BLaER1 treated with 17β-estradiol and CSF1 and Interleukin-3, amounts not matched to agents 10 nM and 100 nM (cell line): Measurements from ENCODE around the gene SPTSSB.

Experiments used
- H3K27ac ChIP-seq, 11 experiments: shearing (Covaris generic); formaldehyde crosslinking; 2 replicates each; pipeline ENCODE4 v1.8.1; 2022
- H3K27me3 ChIP-seq, 11 experiments: shearing (Covaris generic); formaldehyde crosslinking; 2 replicates each; pipeline ENCODE4 v1.8.1; 2022
- H3K36me3 ChIP-seq, 11 experiments: shearing (Covaris generic); formaldehyde crosslinking; 2 replicates each; pipeline ENCODE4 v1.8.1; 2022
- H3K4me1 ChIP-seq, 10 experiments: shearing (Covaris generic); formaldehyde crosslinking; 2 replicates each; pipeline ENCODE4 v1.8.1; 2022
- H3K4me2 ChIP-seq, 11 experiments: shearing (Covaris generic); formaldehyde crosslinking; 2 replicates each; pipeline ENCODE4 v1.8.1; 2022
- H3K4me3 ChIP-seq, 10 experiments: shearing (Covaris generic); formaldehyde crosslinking; 2 replicates each; pipeline ENCODE4 v1.8.1; 2022
- H3K9ac ChIP-seq, 11 experiments: shearing (Covaris generic); formaldehyde crosslinking; 2 replicates each; pipeline ENCODE4 v1.8.1; 2022
- H3K9me3 ChIP-seq, 11 experiments: shearing (Covaris generic); formaldehyde crosslinking; replicated peaks in 1 of 11; 2 replicates each; pipeline ENCODE4 v1.8.1; 2022
- H4K20me1 ChIP-seq, 11 experiments: shearing (Covaris generic); formaldehyde crosslinking; 2 replicates each; pipeline ENCODE4 v1.8.1; 2022
- Cebpa-rat ChIP-seq, 11 experiments: shearing (Covaris generic); IDR thresholded peaks; 2 replicates each; pipeline ENCODE4 v1.8.1; 2022

SPTSSB gene

DNA sequence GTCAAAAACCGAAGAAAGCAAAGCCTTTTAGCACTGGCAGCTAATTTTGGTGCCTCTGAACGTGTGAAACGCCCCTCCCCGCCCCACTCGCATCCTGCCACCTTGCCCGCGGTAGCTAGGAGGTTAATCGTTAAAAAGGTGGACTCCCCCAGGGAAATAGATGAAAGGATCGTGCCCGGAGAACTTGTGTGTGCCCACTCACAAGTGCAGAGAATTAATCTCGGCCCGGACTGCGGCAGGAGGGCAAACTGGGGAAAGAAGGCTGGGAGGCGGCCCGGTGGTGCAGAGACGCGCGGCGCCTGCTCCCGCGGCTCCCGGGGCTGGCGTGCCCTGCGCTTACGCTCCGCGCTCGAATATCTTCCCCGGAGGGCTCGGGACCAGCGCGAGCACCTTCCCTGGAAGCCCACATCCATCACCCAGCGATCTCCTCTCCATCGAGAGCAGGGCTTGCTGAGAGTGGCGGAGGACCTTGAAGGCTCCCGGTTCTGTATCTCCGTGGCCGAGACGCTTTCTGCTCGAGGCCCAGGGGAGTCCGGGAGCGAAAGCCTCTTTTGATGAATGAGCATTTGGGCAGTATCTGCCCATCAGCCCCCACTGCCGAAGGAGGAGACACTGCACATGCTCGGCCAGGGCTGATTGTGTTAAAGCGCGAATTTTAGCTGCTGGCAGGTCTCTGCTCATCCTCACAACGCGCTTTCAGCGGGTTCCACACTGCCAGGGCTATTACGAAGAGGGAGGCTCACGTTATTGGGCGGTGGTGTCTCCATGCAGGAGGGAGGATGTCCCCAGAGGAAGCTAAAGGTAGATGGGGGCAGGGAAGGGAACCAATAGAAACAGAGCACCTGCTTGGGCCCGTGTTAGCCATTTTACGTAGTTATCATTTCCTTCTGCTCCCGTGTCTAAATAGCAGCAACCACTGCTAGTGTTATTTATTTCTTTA lies 1.3 kb upstream of the SPTSSB start:
- no peak for TF ChIP-seq Cebpa-rat (IDR thresholded peaks at IDR 0.05)
- peak overlapping the region; percentile 86 to 99 (median 96) for H3K4me2 ChIP-seq
- H3K4me1 ChIP-seq = peaks cover 5 to 19% (median 14%) of the 10 kb centered on the region in 10 experiments; a peak in 18 of 20 replicates
- H3K9me3 ChIP-seq = 0 out of 22 replicates have a peak, but pooled peaks cover 0 to 4% (median 0%) of the 10 kb centered on the region in 11 experiments
- H4K20me1 ChIP-seq = peaks cover 0 to 7% (median 0%) of the 10 kb centered on the region in 11 experiments; a peak in 2 of 22 replicates
- H3K36me3 ChIP-seq = no peaks in the 10 kb centered on the region
- H3K4me3 ChIP-seq = peak overlapping the region; percentile 52 to 71 (median 60)
- H3K27me3 ChIP-seq = peaks cover 45 to 63% (median 55%) of the 10 kb centered on the region in 11 experiments
- no peak overlapping the region for H3K27ac ChIP-seq
- peak overlapping the region in 8 of 11 experiments; percentile 18 to 55 (median 32); a peak in 10 of 22 replicates for H3K9ac ChIP-seq

- TF ChIP-seq Cebpa-rat (IDR thresholded peaks at IDR 0.05) = no peak
- no peak overlapping the region for H3K4me3 ChIP-seq
- H3K27me3 ChIP-seq = peaks cover 45 to 54% (median 51%) of the 10 kb centered on the region in 11 experiments
- no peak overlapping the region for H3K27ac ChIP-seq
- H3K9me3 ChIP-seq = 0 out of 22 replicates have a peak, but pooled peaks cover 0 to 4% (median 0%) of the 10 kb centered on the region in 11 experiments
- H3K9ac ChIP-seq = no peak overlapping the region
- no peak overlapping the region for H3K4me2 ChIP-seq
- peaks cover 5 to 23% (median 16%) of the 10 kb centered on the region in 10 experiments; a peak in 18 of 20 replicates for H3K4me1 ChIP-seq
- no peaks in the 10 kb centered on the region for H3K36me3 ChIP-seq
- H4K20me1 ChIP-seq = peaks cover 0 to 7% (median 0%) of the 10 kb centered on the region in 11 experiments; a peak in 2 of 22 replicates
Observed at GRCh38 chr3:161369531-161369930, 1.8 kb downstream of the SPTSSB start.

- peaks cover 0 to 17% (median under 1%) of the 10 kb centered on the region in 10 experiments; a peak in 10 of 20 replicates for H3K4me1 ChIP-seq
- no peak overlapping the region for H3K4me2 ChIP-seq
- no peaks in the 10 kb centered on the region for H3K9me3 ChIP-seq
- H3K27me3 ChIP-seq = peaks cover 14 to 19% (median 17%) of the 10 kb centered on the region in 11 experiments
- no peak overlapping the region for H3K4me3 ChIP-seq
- H3K36me3 ChIP-seq = no peaks in the 10 kb centered on the region
- TF ChIP-seq Cebpa-rat (IDR thresholded peaks at IDR 0.05) = no peak
- no peak overlapping the region for H3K27ac ChIP-seq
- H3K9ac ChIP-seq = no peak overlapping the region
- H4K20me1 ChIP-seq = no peaks in the 10 kb centered on the region
Observed at GRCh38 chr3:161366094-161366493, 5.2 kb downstream of the SPTSSB start.

DNA sequence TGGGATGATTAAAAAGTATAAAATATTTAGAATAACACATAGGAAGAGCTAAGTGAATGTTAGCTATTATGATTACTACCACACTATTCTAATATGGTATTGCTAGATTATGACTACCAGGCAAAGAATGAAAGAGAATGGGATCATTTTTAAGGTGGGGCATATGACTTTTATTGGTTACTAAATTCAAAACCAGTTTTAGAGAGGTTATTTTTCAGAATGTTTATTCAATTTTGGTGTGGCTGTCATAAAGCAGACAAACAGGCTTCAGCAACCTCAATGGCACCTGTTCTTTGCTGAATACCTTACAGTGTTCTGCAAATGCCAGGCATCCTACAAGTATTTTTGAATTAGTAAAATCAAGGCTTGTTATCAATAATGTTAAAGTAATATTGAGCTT lies 12.8 kb downstream of the SPTSSB start:
- no peak overlapping the region for H3K4me2 ChIP-seq
- no peaks in the 10 kb centered on the region for H3K27me3 ChIP-seq
- no peaks in the 10 kb centered on the region for H4K20me1 ChIP-seq
- no peak overlapping the region for H3K4me3 ChIP-seq
- H3K9ac ChIP-seq = no peak overlapping the region
- no peak overlapping the region for H3K27ac ChIP-seq
- H3K36me3 ChIP-seq = no peaks in the 10 kb centered on the region
- H3K9me3 ChIP-seq = no peaks in the 10 kb centered on the region
- TF ChIP-seq Cebpa-rat (IDR thresholded peaks at IDR 0.05) = no peak
- H3K4me1 ChIP-seq = peaks cover 0 to 15% (median 4%) of the 10 kb centered on the region in 10 experiments; a peak in 5 of 20 replicates

- no peak overlapping the region for H3K27ac ChIP-seq
- H3K4me3 ChIP-seq = no peak overlapping the region
- no peaks in the 10 kb centered on the region for H3K27me3 ChIP-seq
- no peaks in the 10 kb centered on the region for H3K36me3 ChIP-seq
- TF ChIP-seq Cebpa-rat (IDR thresholded peaks at IDR 0.05) = no peak
- H3K9me3 ChIP-seq = no peaks in the 10 kb centered on the region
- H3K9ac ChIP-seq = no peak overlapping the region
- H3K4me1 ChIP-seq = peaks cover 0 to 8% (median 0%) of the 10 kb centered on the region in 10 experiments; a peak in 5 of 20 replicates
- H4K20me1 ChIP-seq = no peaks in the 10 kb centered on the region
- H3K4me2 ChIP-seq = no peak overlapping the region
Observed at GRCh38 chr3:161356287-161356686, 15.0 kb downstream of the SPTSSB start.

GRCh38 chr3:161355508-161355907 lies 15.8 kb downstream of the SPTSSB start:
- Histone ChIP-seq H3K9ac (no peak overlapping the region), H4K20me1 (no peaks in the 10 kb centered on the region), H3K36me3 (no peaks in the 10 kb centered on the region), H3K27ac (no peak overlapping the region), H3K4me2 (no peak overlapping the region), H3K4me3 (no peak overlapping the region), H3K4me1 (peaks cover 0 to 8% (median under 1%) of the 10 kb centered on the region in 10 experiments; a peak in 6 of 20 replicates), H3K9me3 (no peaks in the 10 kb centered on the region), H3K27me3 (no peaks in the 10 kb centered on the region)
- TF ChIP-seq Cebpa-rat (IDR thresholded peaks at IDR 0.05) = no peak

- Histone ChIP-seq H3K4me2 (no peak overlapping the region), H3K27me3 (no peaks in the 10 kb centered on the region), H3K4me3 (no peak overlapping the region), H3K27ac (no peak overlapping the region), H4K20me1 (no peaks in the 10 kb centered on the region), H3K9ac (no peak overlapping the region), H3K36me3 (no peaks in the 10 kb centered on the region), H3K4me1 (peaks cover 0 to 15% (median 8%) of the 10 kb centered on the region in 10 experiments; a peak in 15 of 20 replicates), H3K9me3 (no peaks in the 10 kb centered on the region)
- TF ChIP-seq Cebpa-rat (IDR thresholded peaks at IDR 0.05) = no peak
Observed at GRCh38 chr3:161354554-161354953, 16.8 kb downstream of the SPTSSB start.

- H3K4me3 ChIP-seq = no peak overlapping the region
- H3K4me2 ChIP-seq = no peak overlapping the region
- H3K27ac ChIP-seq = no peak overlapping the region
- no peak overlapping the region for H3K9ac ChIP-seq
- no peaks in the 10 kb centered on the region for H3K9me3 ChIP-seq
- TF ChIP-seq Cebpa-rat (IDR thresholded peaks at IDR 0.05) = no peak
- no peaks in the 10 kb centered on the region for H3K27me3 ChIP-seq
- no peaks in the 10 kb centered on the region for H4K20me1 ChIP-seq
- no peaks in the 10 kb centered on the region for H3K36me3 ChIP-seq
- peaks cover 0 to 12% (median 9%) of the 10 kb centered on the region in 10 experiments; a peak in 11 of 20 replicates for H3K4me1 ChIP-seq
Observed at GRCh38 chr3:161351330-161351729, 20.0 kb downstream of the SPTSSB start.

GRCh38 chr3:161350916-161351315 lies 20.4 kb downstream of the SPTSSB start:
- peaks cover 0 to 12% (median 9%) of the 10 kb centered on the region in 10 experiments; a peak in 11 of 20 replicates for H3K4me1 ChIP-seq
- H3K4me2 ChIP-seq = no peak overlapping the region
- no peak overlapping the region for H3K9ac ChIP-seq
- no peak overlapping the region for H3K27ac ChIP-seq
- H3K4me3 ChIP-seq = no peak overlapping the region
- H3K27me3 ChIP-seq = no peaks in the 10 kb centered on the region
- H3K36me3 ChIP-seq = no peaks in the 10 kb centered on the region
- TF ChIP-seq Cebpa-rat (IDR thresholded peaks at IDR 0.05) = no peak
- no peaks in the 10 kb centered on the region for H3K9me3 ChIP-seq
- H4K20me1 ChIP-seq = no peaks in the 10 kb centered on the region
